Small intestine (tissue), 7 donors: ENCODE results near the gene BPIFB2. TPM values are rescaled to one million over a fixed set of nuclear protein-coding genes. Genes with fewer than 3 reads are reported as not detected.

ENCODE experiments used
- DNase-seq, 2 donors: peaks; one replicate each; pipeline versions ENCODE4 v3.0.0 to v3.0.0-alpha.2; 2013
- FAIRE-seq: peaks from 2 replicates; lab custom pipeline; 2012; peaks lifted over from hg19 to GRCh38; lab: Jason Lieb, UNC
- H3K27ac ChIP-seq, 3 donors: one replicate each; pipeline ENCODE4 v1.5.1; 2013; ENCODE audit warnings: low read length in 2 of 3, mild to moderate bottlenecking in 2 of 3, control low read depth in 1 of 3, inconsistent platforms in 1 of 3, low read depth in 1 of 3, moderate library complexity in 1 of 3
- H3K27me3 ChIP-seq, 3 donors: one replicate each; pipeline ENCODE4 v1.6.1; 2013; ENCODE audit warnings: low read length in 3 of 3, inconsistent platforms in 1 of 3; ENCODE audit not compliant: control insufficient read depth in 3 of 3, insufficient read depth in 3 of 3
- H3K36me3 ChIP-seq, 3 donors: one replicate each; pipeline ENCODE4 v1.6.1; 2013; ENCODE audit warnings: low read length in 3 of 3, inconsistent platforms in 1 of 3, low read depth in 1 of 3, mild to moderate bottlenecking in 1 of 3, moderate library complexity in 1 of 3; ENCODE audit not compliant: control insufficient read depth in 3 of 3, insufficient read depth in 2 of 3
- H3K4me1 ChIP-seq, 3 donors: one replicate each; pipeline ENCODE4 v1.6.1; 2013; ENCODE audit warnings: low read length in 2 of 3, inconsistent platforms in 1 of 3, low read depth in 1 of 3, mild to moderate bottlenecking in 1 of 3, moderate library complexity in 1 of 3; ENCODE audit not compliant: control insufficient read depth in 3 of 3, insufficient read depth in 2 of 3
- H3K4me3 ChIP-seq, 3 donors: one replicate each; pipeline ENCODE4 v1.5.1; 2013; ENCODE audit warnings: low read length in 3 of 3, control low read depth in 1 of 3, inconsistent platforms in 1 of 3, low read depth in 1 of 3, mild to moderate bottlenecking in 1 of 3, moderate library complexity in 1 of 3
- H3K9me3 ChIP-seq, 2 donors: one replicate each; pipeline ENCODE4 v1.6.1; 2013; ENCODE audit warnings: low read depth in 1 of 2, low read length in 1 of 2; ENCODE audit not compliant: control insufficient read depth in 2 of 2, insufficient read depth in 1 of 2
- WGBS, 3 donors: extraction: QIAGEN DNeasy Blood & Tissue Kit; methylation state at CpG; one replicate each; pipeline ENCODE4 v1.1.7; 2013; 5-methylcytosine and 5-hydroxymethylcytosine counted together
- polyA plus RNA-seq, 4 donors: library from polyadenylated mRNA; stranded (reverse) in 3 of 4; unstranded in 1 of 4; fragments of 200-250 nt in 3 of 4; fragments of 120-200 nt in 1 of 4; gene quantifications; one replicate each; pipeline versions ENCODE4 v1.2.1 to v1.2.3, GENCODE V29; 2013
- donor health status: healthy with polysubstance abuse.
- donor health status: control.
- donor health status: control.
- donor health status: Bipolar disorder and iron deficiency.
- donor health status: healthy.

BPIFB2 gene
- polyA plus RNA-seq, 4 donors = not detected

GRCh38 chr20:33025318-33025876, 17.9 kb downstream of the BPIFB2 start:
- H3K27me3 ChIP-seq = no peaks in the 10 kb centered on the region
- no peak for DNase-seq
- no peak overlapping the region for H3K4me3 ChIP-seq
- 55 to 87% (median 57%) methylated on average over 9 of the region's 9 CpGs for WGBS, 3 donors
- no peak overlapping the region for H3K27ac ChIP-seq
- no peak for FAIRE-seq
- H3K4me1 ChIP-seq = no peaks in the 10 kb centered on the region
- H3K9me3 ChIP-seq = no peaks in the 10 kb centered on the region
- H3K36me3 ChIP-seq = no peaks in the 10 kb centered on the region

GRCh38 chr20:33026072-33026778, 18.7 kb downstream of the BPIFB2 start:
- FAIRE-seq = no peak
- Histone ChIP-seq H3K27me3 (no peaks in the 10 kb centered on the region), H3K4me1 (no peaks in the 10 kb centered on the region), H3K27ac (no peak overlapping the region), H3K9me3 (no peaks in the 10 kb centered on the region), H3K4me3 (no peak overlapping the region), H3K36me3 (no peaks in the 10 kb centered on the region)
- 35 to 61% (median 60%) methylated on average over 5 of the region's 5 CpGs for WGBS, 3 donors
- no peak for DNase-seq

GRCh38 chr20:33026779-33027759, 19.6 kb downstream of the BPIFB2 start:
- Histone ChIP-seq H3K36me3 (no peaks in the 10 kb centered on the region), H3K4me3 (no peak overlapping the region), H3K27ac (no peak overlapping the region), H3K27me3 (no peaks in the 10 kb centered on the region), H3K4me1 (no peaks in the 10 kb centered on the region), H3K9me3 (no peaks in the 10 kb centered on the region)
- no peak for DNase-seq
- FAIRE-seq = no peak
- 70 to 79% (median 75%) methylated on average over 10 of the region's 10 CpGs for WGBS, 3 donors

- no peak overlapping the region for H3K4me3 ChIP-seq
- DNase-seq = no peak
- no peaks in the 10 kb centered on the region for H3K4me1 ChIP-seq
- WGBS, 3 donors = 58 to 82% (median 81%) methylated on average over 12 of the region's 12 CpGs
- H3K36me3 ChIP-seq = no peaks in the 10 kb centered on the region
- no peaks in the 10 kb centered on the region for H3K27me3 ChIP-seq
- H3K27ac ChIP-seq = no peak overlapping the region
- no peaks in the 10 kb centered on the region for H3K9me3 ChIP-seq
- no peak for FAIRE-seq
Observed at GRCh38 chr20:33027769-33028751, 20.6 kb downstream of the BPIFB2 start.

GRCh38 chr20:33028875-33029274, 21.4 kb downstream of the BPIFB2 start:
- Histone ChIP-seq H3K4me3 (no peak overlapping the region), H3K4me1 (no peaks in the 10 kb centered on the region), H3K27me3 (no peaks in the 10 kb centered on the region), H3K36me3 (no peaks in the 10 kb centered on the region), H3K27ac (no peak overlapping the region), H3K9me3 (no peaks in the 10 kb centered on the region)
- FAIRE-seq (no peak), DNase-seq (no peak)
- 57 to 73% (median 60%) methylated on average over 7 of the region's 7 CpGs for WGBS, 3 donors

GRCh38 chr20:33030076-33030475, 22.6 kb downstream of the BPIFB2 start:
- no peak for FAIRE-seq
- H3K27me3 ChIP-seq = no peaks in the 10 kb centered on the region
- 68 to 84% (median 83%) methylated on average over 9 of the region's 9 CpGs for WGBS, 3 donors
- H3K9me3 ChIP-seq = no peaks in the 10 kb centered on the region
- H3K4me1 ChIP-seq = no peaks in the 10 kb centered on the region
- H3K4me3 ChIP-seq = no peak overlapping the region
- DNase-seq = no peak
- no peaks in the 10 kb centered on the region for H3K36me3 ChIP-seq
- H3K27ac ChIP-seq = no peak overlapping the region

- Histone ChIP-seq H3K9me3 (no peaks in the 10 kb centered on the region), H3K4me1 (no peaks in the 10 kb centered on the region), H3K36me3 (no peaks in the 10 kb centered on the region), H3K27ac (no peak overlapping the region), H3K4me3 (no peak overlapping the region), H3K27me3 (no peaks in the 10 kb centered on the region)
- DNase-seq (no peak), FAIRE-seq (no peak)
- 73 to 86% (median 82%) methylated on average over 6 of the region's 6 CpGs for WGBS, 3 donors
Observed at GRCh38 chr20:33030569-33030968, 23.1 kb downstream of the BPIFB2 start.
